ENCODE results near the gene YLPM1.
A peak's percentile ranks its signal among the peaks of the same experiment; 100 is the strongest.

Gene YLPM1

GRCh38 chr14:74763803-74764531 lies 851 bp downstream of the YLPM1 start:
- no peak for TF ChIP-seq CTCF (IDR thresholded peaks at IDR 0.05; ENCODE audit: insufficient read depth, missing control alignments)
- DNase-seq (ENCODE audit: insufficient read length, low spot score): no peak
- no peak for FAIRE-seq

GRCh38 chr14:74765721-74766120 lies 2.6 kb downstream of the YLPM1 start:
- TF ChIP-seq CTCF (IDR thresholded peaks at IDR 0.05; ENCODE audit: insufficient read depth, missing control alignments): no peak
- DNase-seq (ENCODE audit: insufficient read length, low spot score) (no peak), FAIRE-seq (no peak)

- DNase-seq (ENCODE audit: insufficient read length, low spot score) (no peak), FAIRE-seq (no peak)
- no peak for TF ChIP-seq CTCF (IDR thresholded peaks at IDR 0.05; ENCODE audit: insufficient read depth, missing control alignments)
Observed at GRCh38 chr14:74771399-74771798, 8.3 kb downstream of the YLPM1 start.

GRCh38 chr14:74784634-74785033 lies 21.5 kb downstream of the YLPM1 start:
- DNase-seq (ENCODE audit: insufficient read length, low spot score) (no peak), FAIRE-seq (no peak)

GRCh38 chr14:74785056-74785613 lies 22.0 kb downstream of the YLPM1 start:
- no peak for TF ChIP-seq CTCF (IDR thresholded peaks at IDR 0.05; ENCODE audit: insufficient read depth, missing control alignments)
- DNase-seq (ENCODE audit: insufficient read length, low spot score) (no peak), FAIRE-seq (peak; percentile 60)

More at GRCh38 chr14:74784634-74785033, 21.5 kb downstream of the YLPM1 start:
- TF ChIP-seq CTCF (IDR thresholded peaks at IDR 0.05; ENCODE audit: insufficient read depth, missing control alignments): no peak

GRCh38 chr14:74786796-74787315 lies 23.7 kb downstream of the YLPM1 start:
- no peak for TF ChIP-seq CTCF (IDR thresholded peaks at IDR 0.05; ENCODE audit: insufficient read depth, missing control alignments)
- FAIRE-seq: no peak
- no peak for DNase-seq (ENCODE audit: insufficient read length, low spot score)

Data from D721Med (cell line).